Body of pancreas (tissue), 4 donors: ENCODE measurements around the gene CTDSPL.

Experiments used
- CTCF ChIP-seq, 7 experiments: fragments of 450-650 bp in 4 of 7; fragments of 200-600 bp in 3 of 7; sonication (generic) in 3 of 7; IDR thresholded peaks; one replicate each; pipeline ENCODE4 v1.5.1; 2016 to 2019; ENCODE audit warnings: antibody characterized with exemption in 7 of 7
- POLR2A ChIP-seq, 3 donors: fragments of 450-650 bp; IDR thresholded peaks; one replicate each; pipeline ENCODE4 v1.6.1; 2016; ENCODE audit warnings: antibody characterized with exemption in 3 of 3, mild to moderate bottlenecking in 2 of 3

GRCh38 chr3:37898424-37898823 lies 36.7 kb downstream of the CTDSPL start:
- TF ChIP-seq POLR2A (IDR thresholded peaks at IDR 0.05) (no peak), CTCF (IDR thresholded peaks at IDR 0.05) (no peak)
